Type B pancreatic cell (in vitro differentiated cells): ENCODE data around the gene SLC25A46. TPM values are rescaled to one million over a fixed set of nuclear protein-coding genes. Genes with fewer than 3 reads are reported as not detected.

Experiments used
- DNase-seq: peaks from one replicate; pipeline ENCODE4 v3.0.0; 2021; ENCODE audit warnings: mixed read lengths; ENCODE audit not compliant: unreplicated experiment; ENCODE audit errors: extremely low spot score
- H3K27ac Mint-ChIP-seq: 2 replicates; pipeline ENCODE4 v1.8.0; 2021; ENCODE audit warnings: mild to moderate bottlenecking, mixed read lengths
- H3K27me3 Mint-ChIP-seq: 2 replicates; pipeline ENCODE4 v1.8.0; 2021; ENCODE audit warnings: mixed read lengths
- H3K36me3 Mint-ChIP-seq: 2 replicates; pipeline ENCODE4 v1.8.0; 2021; ENCODE audit warnings: mixed read lengths
- H3K4me1 Mint-ChIP-seq: one replicate; pipeline ENCODE4 v1.8.0; 2021; ENCODE audit warnings: mixed read lengths; ENCODE audit not compliant: unreplicated experiment
- H3K4me3 Mint-ChIP-seq: 2 replicates; pipeline ENCODE4 v1.8.0; 2021; ENCODE audit warnings: mild to moderate bottlenecking, mixed read lengths
- H3K9me3 Mint-ChIP-seq: 2 replicates; pipeline ENCODE4 v1.8.0; 2021; ENCODE audit warnings: mixed read lengths
- CTCF ChIP-seq: fragments of 200-600 bp; sonication (generic); conservative IDR thresholded peaks from 2 replicates; pipeline ENCODE4 v1.5.0; 2021; ENCODE audit warnings: antibody characterized with exemption, mild to moderate bottlenecking
- total RNA-seq: library from RNA; stranded (reverse); gene quantifications from 2 replicates; pipeline ENCODE4 v1.2.1, GENCODE V29; 2021; ENCODE audit warnings: low replicate concordance

Gene SLC25A46
- total RNA-seq, 1 donor from 2014 or later, result 33.7 TPM

DNA sequence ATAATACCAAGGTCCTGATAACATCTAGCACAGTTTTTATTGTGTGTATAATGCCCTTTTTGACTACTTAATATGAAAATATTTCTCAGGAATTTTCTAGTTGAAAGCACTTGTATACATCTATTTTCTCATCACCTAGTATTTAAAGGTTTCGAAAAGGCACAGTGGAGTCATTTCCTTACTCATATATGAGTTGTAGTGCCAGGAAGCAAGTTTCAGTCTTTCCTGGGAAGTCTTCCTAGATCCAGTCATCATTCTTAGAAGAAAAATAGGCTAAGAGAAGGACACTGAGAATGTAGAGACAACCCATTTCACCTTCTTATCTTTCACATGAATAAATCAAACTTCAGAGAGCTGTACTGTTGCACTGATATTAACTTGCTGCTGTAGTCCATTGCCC, 70.2 kb downstream of the SLC25A46 start:
- no peaks in the 10 kb centered on the region for H3K27me3 Mint-ChIP-seq

More for the DNA sequence above, 70.2 kb downstream of the SLC25A46 start:
- no peak overlapping the region for H3K4me3 Mint-ChIP-seq
- H3K36me3 Mint-ChIP-seq, result no peaks in the 10 kb centered on the region
- TF ChIP-seq CTCF, result no peak
- DNase-seq, result no peak
- H3K4me1 Mint-ChIP-seq, result no peaks in the 10 kb centered on the region
- no peaks in the 10 kb centered on the region for H3K9me3 Mint-ChIP-seq
- no peak overlapping the region for H3K27ac Mint-ChIP-seq

Other genes with a start within 250 kb of the SLC25A46 start
- 2.4 and 6.9 TPM in 2 replicates for gene TMEM232, start 12.3 kb upstream of the SLC25A46 start, total RNA-seq